Embryonic facial prominence (tissue), 1 donor: ENCODE results near the gene ZNF429.
"Not testable (repeated sequence)": the region's sequence is repeated elsewhere in the genome, so short reads cannot be mapped to it uniquely, and the experiment has no call there.

Experiments used
- DNase-seq: peaks from one replicate; pipeline ENCODE4 v3.0.0-alpha.2; 2016; ENCODE audit errors: extremely low spot score

The ZNF429 gene

GRCh38 chr19:21505459-21506451 lies at the start of gene ZNF429:
ZNF429 (plus strand) TSS chr19:21505602; CDS start chr19:21505772, 170 bp downstream.
- DNase-seq, result peak; percentile 86

- no peak for DNase-seq
Measured at GRCh38 chr19:21460686-21461085, 44.7 kb upstream of the ZNF429 start.

- no peak for DNase-seq
Measured at GRCh38 chr19:21462540-21462939, 42.9 kb upstream of the ZNF429 start.

DNA sequence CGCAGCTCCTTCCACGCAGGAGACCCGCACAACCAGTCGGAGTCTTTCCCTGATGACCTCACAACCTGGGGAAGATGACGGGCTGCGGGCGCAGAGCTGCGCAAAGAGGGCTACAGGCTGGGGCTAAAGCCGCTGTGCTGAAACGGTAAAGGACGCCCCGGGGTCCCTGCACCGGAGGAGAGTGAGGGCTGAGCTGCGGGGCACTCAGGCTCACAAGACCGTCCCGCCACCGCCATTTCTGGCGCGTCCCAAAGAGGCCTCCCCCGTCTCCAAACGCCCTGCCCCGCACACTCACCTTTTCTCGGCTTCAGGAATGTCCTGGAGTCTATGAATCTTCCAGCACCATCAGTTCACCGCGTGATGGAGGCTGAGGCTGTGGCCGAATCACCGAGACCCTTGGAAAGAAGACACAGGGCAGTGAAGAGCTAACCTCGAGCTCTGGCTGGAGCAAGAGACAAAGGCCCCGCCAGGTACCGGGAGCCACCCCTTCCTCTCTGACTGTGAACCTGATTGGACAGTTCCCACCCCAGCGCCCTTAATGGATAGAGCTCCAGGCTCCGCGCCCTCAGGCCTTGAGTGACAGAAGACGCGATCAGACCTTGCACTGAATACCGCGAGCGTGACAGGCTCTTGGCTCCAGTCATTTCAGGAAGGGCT lies 41.8 kb upstream of the ZNF429 start:
- peak; percentile 46 for DNase-seq

DNA sequence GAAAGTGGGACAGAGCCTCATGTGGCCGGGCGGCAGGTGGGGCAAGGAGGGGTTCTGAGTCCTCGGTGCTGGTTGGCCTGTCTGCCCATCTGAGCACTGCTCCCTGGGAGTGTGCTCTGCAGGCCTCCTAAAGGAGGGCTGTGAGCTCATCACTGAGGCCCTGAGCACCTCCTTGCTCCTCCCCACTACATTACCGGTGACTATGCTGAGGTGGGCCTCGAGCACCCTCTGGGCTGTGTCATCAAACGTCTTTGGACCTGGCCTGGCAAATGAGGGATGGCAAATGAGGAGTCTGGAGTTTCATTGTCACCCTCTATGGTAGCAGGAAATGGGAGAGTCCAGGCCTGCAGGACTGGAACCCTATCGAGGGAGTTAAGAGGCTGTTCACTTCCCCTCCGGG lies 38.8 kb upstream of the ZNF429 start:
- DNase-seq, result no peak

GRCh38 chr19:21468791-21469190 lies 36.6 kb upstream of the ZNF429 start:
- no peak for DNase-seq

GRCh38 chr19:21472507-21472906 lies 32.9 kb upstream of the ZNF429 start:
- no peak for DNase-seq

- DNase-seq, result peak; percentile 35
Measured at GRCh38 chr19:21474671-21475181, 30.7 kb upstream of the ZNF429 start.

DNA sequence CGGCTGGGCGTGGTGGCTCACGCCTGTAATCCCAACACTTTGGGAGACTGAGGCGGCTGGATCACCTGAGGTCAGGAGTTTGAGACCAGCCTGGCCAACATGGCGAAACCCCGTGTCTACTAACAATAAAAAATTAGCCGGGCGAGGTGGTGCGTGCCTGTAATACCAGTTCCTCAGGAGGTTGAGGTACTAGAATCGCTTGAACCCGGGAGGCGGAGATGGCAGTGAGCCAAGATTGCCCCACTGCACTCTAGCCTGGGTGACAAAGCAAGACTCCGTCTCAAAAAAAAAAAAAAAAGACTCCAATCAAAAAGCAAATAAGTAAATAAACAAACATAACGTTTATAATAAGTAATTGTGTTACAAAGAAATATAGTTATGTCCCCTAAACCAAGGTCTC lies 23.0 kb upstream of the ZNF429 start:
- DNase-seq, result not testable (repeated sequence)

GRCh38 chr19:21482863-21483276 lies 22.5 kb upstream of the ZNF429 start:
- DNase-seq, result no peak

DNA sequence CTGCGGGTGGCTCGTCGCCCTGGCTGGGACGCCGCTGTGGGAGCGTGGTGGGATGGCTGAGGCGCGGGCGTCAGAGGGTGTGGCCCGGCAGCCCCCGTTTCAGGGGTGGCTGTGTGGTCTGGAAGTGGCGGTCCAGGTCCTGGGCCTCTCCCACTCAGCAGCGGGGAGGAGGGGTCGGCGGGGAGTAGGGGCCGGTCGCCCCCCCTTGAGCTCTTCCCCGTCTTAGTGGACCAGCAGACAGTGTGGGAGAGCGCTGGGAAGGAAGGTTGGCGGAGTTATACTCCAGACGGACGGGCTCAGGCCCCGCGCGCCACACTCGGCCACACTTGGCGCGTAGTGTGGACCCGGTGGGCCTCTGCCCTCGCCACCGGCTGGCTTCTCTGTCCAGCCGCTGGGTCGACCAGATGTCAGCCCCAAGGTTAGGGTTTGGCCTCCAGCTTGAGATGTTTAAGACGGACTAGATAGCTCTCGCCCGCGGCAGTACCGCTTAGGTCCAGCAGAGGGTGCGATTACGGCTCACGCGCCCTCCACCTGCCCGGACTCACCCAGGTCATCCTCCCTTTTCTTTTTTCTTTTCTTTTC lies 21.7 kb upstream of the ZNF429 start:
- no peak for DNase-seq

DNA sequence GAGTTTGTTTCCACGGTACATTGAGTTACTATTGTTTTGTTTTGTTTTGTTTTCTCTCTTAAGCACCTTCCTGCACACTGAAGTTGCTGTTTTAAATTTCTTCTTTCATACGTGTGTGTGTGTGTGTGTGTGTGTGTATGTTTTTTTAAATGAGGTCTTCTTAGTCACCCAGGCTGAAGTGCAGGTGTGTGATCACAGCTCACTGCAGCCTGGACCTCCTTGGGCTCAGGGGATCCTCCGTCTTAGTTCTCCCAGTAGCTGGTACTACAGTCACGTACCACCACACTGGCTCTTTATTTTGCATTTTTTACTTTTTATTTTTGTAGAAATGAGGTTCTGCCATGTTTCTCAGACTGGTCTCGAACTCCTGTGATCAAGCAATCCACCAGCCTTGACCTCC lies 20.8 kb upstream of the ZNF429 start:
- no peak for DNase-seq

DNA sequence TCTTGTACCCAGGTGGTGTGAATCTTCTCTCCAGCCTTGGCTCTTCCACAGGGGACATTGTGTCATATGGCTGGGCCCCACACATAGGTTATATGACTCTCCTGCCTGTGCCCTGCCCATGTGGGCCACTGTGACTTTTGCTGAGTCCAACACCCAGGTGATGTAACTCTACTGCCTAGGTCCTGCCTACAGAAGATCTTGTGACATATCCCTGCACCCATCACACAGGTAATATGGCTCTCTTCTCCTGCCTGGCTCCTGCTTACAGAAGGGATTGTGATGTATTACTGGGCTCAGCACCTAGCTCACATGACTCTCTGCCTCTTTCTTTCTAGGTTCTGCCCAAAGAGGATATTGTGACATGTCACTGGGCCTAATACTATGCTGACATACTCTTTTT lies 19.5 kb upstream of the ZNF429 start:
- no peak for DNase-seq

DNA sequence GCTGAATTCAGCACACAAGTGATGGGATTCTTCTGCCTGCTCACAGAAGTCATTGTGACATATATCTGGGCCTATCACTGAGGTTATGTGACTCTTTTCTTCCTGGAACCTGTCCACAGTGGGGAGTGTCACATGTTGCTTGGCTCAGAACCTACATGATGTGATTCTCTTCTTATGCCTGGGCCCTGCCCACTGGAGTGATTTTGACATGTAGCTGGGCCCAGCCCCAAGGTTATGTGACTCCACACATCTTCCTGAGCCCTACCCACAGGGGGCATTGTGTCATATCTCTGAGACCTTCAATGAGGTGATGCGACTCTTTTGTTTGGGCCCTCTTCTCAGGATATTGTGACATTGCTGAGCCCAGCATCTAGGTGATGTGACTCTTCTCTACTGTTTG lies 17.4 kb upstream of the ZNF429 start:
- no peak for DNase-seq

GRCh38 chr19:21491146-21491545 lies 14.3 kb upstream of the ZNF429 start:
- DNase-seq, result no peak

- no peak for DNase-seq
Measured at GRCh38 chr19:21492947-21493906, 12.2 kb upstream of the ZNF429 start.

- DNase-seq, result no peak
Measured at GRCh38 chr19:21496876-21497275, 8.5 kb upstream of the ZNF429 start.

DNA sequence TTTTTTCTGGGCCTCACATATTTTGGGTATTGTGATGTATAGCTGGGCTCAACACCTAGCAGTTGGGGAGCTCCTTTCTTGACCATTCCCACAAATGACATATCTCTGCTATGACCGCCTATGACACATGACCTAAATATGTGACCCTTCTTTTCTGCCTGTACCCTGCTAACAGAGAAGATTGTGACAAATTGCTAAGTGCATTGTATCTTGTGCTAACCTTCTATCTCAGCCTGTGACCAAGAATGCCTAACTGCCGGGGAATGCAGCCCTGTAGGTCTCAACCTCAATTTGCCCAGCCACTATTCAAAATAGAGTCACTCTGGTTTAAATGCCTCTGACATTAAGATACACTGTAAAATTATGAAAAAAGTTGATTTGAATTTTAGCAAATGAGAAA lies 6.8 kb upstream of the ZNF429 start:
- DNase-seq, result no peak

DNA sequence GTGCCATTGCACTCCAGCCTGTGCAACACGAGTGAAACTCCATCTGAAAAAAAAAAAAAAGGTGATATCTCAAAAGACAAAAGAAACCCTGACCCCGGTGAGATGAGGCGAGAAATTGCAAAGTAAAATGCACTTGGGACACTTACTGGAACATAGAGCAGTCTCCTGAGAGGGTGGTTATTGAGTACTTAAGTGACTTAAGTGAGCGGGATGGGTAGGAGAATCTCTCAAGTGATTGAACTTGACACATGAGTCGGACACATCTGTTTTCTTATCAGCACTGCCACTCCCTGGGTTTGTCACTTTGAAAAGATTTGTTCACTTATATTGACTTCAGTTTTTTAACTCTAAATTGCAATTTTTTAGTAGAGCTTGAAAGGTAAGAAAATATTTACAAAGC lies 2.8 kb downstream of the ZNF429 start:
- no peak for DNase-seq

DNA sequence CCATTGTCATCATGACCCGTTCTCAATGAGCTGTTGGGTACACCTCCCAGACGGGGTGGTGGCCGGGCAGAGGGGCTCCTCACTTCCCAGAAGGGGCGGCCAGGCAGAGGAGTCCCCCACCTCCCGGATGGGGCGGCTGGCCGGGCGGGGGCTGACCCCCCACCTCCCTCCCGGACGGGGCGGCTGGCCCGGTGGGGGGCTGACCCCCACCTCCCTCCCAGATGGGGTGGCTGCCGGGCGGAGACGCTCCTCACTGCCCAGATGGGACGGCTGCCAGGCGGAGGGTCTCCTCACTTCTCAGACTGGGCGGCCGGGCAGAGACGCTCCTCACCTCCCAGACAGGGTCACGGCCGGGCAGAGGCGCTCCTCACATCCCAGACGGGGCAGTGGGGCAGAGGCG lies 5.7 kb downstream of the ZNF429 start:
- not testable (repeated sequence) for DNase-seq

- DNase-seq, result not testable (repeated sequence)
Measured at GRCh38 chr19:21512609-21513008, 7.2 kb downstream of the ZNF429 start.
